Measurements from ENCODE around the gene ING3. TPM values are rescaled to one million over a fixed set of nuclear protein-coding genes. Genes with fewer than 3 reads are reported as not detected.

The ING3 gene
- total and polyA plus RNA-seq, 12 donors: 5.5 to 31.9 (median 14.4) TPM

- TF ChIP-seq POLR2A (IDR thresholded peaks at IDR 0.05) (no peak), CTCF (IDR thresholded peaks at IDR 0.05) (no peak)
- no peaks in the 10 kb centered on the region for H3K36me3 ChIP-seq (replicated peaks in 1 of 2)
- no peak overlapping the region for H3K4me3 ChIP-seq
- H3K9me3 ChIP-seq (replicated peaks in 1 of 3): no peaks in the 10 kb centered on the region
- DNase-seq: no peak
- intact Hi-C loops (cut with DNase I): no loop called here
- WGBS, 4 donors: 85 to 92% (median 88%) methylated on average over 3 of the region's 3 CpGs
- no peak overlapping the region for H3K27ac ChIP-seq
- peaks cover 6 to 25% of the 10 kb centered on the region in 2 donors for H3K4me1 ChIP-seq (replicated peaks in 1 of 2)
- H3K27me3 ChIP-seq: no peaks in the 10 kb centered on the region
These were observed 76.1 kb downstream of the ING3 start for GRCh38 chr7:121026577-121027111.

Small RNA genes lying within 50 kb of the gene (small RNA-seq; reads per million reads assigned to genes)
- 0 reads per million in 2 donors for gene RNA5SP240

Other genes with a start within 250 kb of the ING3 start
- gene TSPAN12, start 92.6 kb upstream of the ING3 start, total RNA-seq: 100 to 1,000 TPM in 4 of 9 donors, 10 to 100 TPM in 5; 22.5 to 166 (median 91.1) TPM
- gene TSPAN12, start 92.6 kb upstream of the ING3 start, polyA plus RNA-seq: 10 to 100 TPM in 2 of 3 donors, 1 to 10 TPM in 1; 9.4 to 79.4 (median 34.8) TPM
- 10 to 100 TPM; 17.9 to 72.2 (median 49.0) TPM for gene CPED1, start 37.9 kb downstream of the ING3 start, total RNA-seq
- 10 to 100 TPM in 1 of 3 donors, 1 to 10 TPM in 2; 5.2 to 13.9 (median 6.4) TPM for gene CPED1, start 37.9 kb downstream of the ING3 start, polyA plus RNA-seq

All from adrenal gland (tissue), 12 donors.